ENCODE data around the gene CCNYL1.

DNA sequence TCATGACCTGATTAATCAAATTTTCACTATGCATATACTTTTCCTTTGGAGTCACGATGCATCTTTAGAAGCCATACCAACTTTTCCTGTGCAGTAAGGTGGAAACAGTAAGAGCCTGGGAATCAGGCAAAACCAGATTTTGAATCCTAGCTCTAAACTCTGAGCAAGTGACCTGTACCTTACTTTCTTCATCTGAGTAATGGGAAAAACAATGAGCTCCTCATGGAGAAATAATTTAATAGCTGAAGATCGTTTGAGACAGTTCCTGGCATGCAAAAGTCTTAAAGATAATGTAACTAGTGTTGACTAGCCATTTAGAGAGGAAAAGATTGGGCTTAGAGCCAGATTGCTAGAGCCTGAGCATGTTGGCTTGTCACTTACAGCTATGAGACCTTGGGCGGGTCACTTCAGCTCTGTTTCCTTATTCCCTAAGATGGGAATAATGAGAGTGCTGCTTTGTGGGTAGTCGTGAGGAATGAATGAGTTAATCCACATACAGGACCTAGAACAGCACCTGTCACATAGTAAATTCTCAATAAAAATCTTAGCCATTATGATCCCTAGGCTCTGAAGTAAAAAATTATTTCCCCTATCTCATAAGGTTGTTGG lies 17.7 kb upstream of the CCNYL1 start:
- no peak for TF ChIP-seq POLR2A (IDR thresholded peaks at IDR 0.05; ENCODE audit: low read depth, low read length)
- no peak for TF ChIP-seq POLR2AphosphoS5 (IDR thresholded peaks at IDR 0.05; ENCODE audit: low read depth, low read length)

All from GM12891 (cell line).